ENCODE results near the gene QSOX2. TPM values are rescaled to one million over a fixed set of nuclear protein-coding genes. Genes with fewer than 3 reads are reported as not detected.

QSOX2 gene
- total RNA-seq, 1 experiment from 2014 or later, result 34.6 TPM

- RAD21 ChIA-PET (ENCODE audit: low non-redundant PET in 1 of 2, low total read pairs in 2 of 2, uncharacterized antibody in 2 of 2, unreplicated experiment in 2 of 2), result no interaction called here
- H3K9ac ChIP-seq (ENCODE audit: low read length), result no peak overlapping the region
- BruUV-seq (replicated peaks), result no TSS peak
- peaks cover 10 to 21% of the 10 kb centered on the region in 2 experiments; a peak in 3 of 4 replicates for H3K4me1 ChIP-seq (ENCODE audit: control insufficient read depth in 1 of 2, insufficient read depth in 2 of 2, low read length in 2 of 2)
- no peaks in the 10 kb centered on the region for H3K9me2 ChIP-seq (ENCODE audit: insufficient read depth)
- intact Hi-C loops (cut with micrococcal nuclease), result no loop called here
- H3K27me3 ChIP-seq (ENCODE audit: insufficient read depth, low read length), result no peaks in the 10 kb centered on the region
- H3K79me2 ChIP-seq (ENCODE audit: insufficient read depth, low read length), result no peaks in the 10 kb centered on the region
- H2AFZ ChIP-seq (ENCODE audit: low read depth, low read length, poor library complexity, severe bottlenecking), result no peak overlapping the region
- no peak for DNase-seq (ENCODE audit: low read depth, low spot score)
- ATAC-seq, result no peak
- no peak overlapping the region for H3K4me2 ChIP-seq (ENCODE audit: low read length)
- H3K9me3 ChIP-seq (ENCODE audit: control insufficient read depth in 1 of 2, insufficient read depth in 1 of 2, low read depth in 1 of 2, low read length in 2 of 2), result no peaks in the 10 kb centered on the region
- no peak overlapping the region for H3K4me3 ChIP-seq (replicated peaks in 1 of 2; ENCODE audit: low read depth in 1 of 2, low read length in 2 of 2)
- CTCF ChIA-PET, result no interaction called here
- TF ChIP-seq POLR2A (IDR thresholded peaks at IDR 0.05; ENCODE audit: borderline replicate concordance, extremely low read depth, insufficient read depth, insufficient read length) (no peak), EZH2 (IDR thresholded peaks at IDR 0.05) (no peak), CTCF (IDR thresholded peaks at IDR 0.05 in 2 of 3, conservative IDR thresholded peaks at IDR 0.05 in 1 of 3; ENCODE audit: borderline replicate concordance in 1 of 3, insufficient read depth in 1 of 3, low read depth in 2 of 3, low read length in 2 of 3) (no peak), SIN3A (IDR thresholded peaks at IDR 0.05; ENCODE audit: low read depth) (no peak), TCF7L2 (IDR thresholded peaks at IDR 0.05; ENCODE audit: borderline replicate concordance, extremely low read depth, insufficient read depth, insufficient read length) (no peak), ZFX (IDR thresholded peaks at IDR 0.05) (no peak), SRF (IDR thresholded peaks at IDR 0.05; ENCODE audit: low read depth) (no peak), MAX (IDR thresholded peaks at IDR 0.05) (no peak), YY1 (IDR thresholded peaks at IDR 0.05; ENCODE audit: extremely low read depth, insufficient replicate concordance, low read depth, low read length) (no peak), ZBTB33 (IDR thresholded peaks at IDR 0.05; ENCODE audit: extremely low read depth, insufficient replicate concordance, low read length) (no peak), ZNF274 (IDR thresholded peaks at IDR 0.05; ENCODE audit: low read depth, low read length) (no peak), FOSL1 (IDR thresholded peaks at IDR 0.05; ENCODE audit: low read depth) (no peak), CEBPB (IDR thresholded peaks at IDR 0.05; ENCODE audit: low read depth) (no peak), EGR1 (IDR thresholded peaks at IDR 0.05; ENCODE audit: low read depth) (no peak), RAD21 (IDR thresholded peaks at IDR 0.05; ENCODE audit: low read depth) (no peak), JUND (IDR thresholded peaks at IDR 0.05) (no peak), CBX3 (IDR thresholded peaks at IDR 0.05; ENCODE audit: low read depth) (no peak)
- TF ChIP-seq, protein P1, sequence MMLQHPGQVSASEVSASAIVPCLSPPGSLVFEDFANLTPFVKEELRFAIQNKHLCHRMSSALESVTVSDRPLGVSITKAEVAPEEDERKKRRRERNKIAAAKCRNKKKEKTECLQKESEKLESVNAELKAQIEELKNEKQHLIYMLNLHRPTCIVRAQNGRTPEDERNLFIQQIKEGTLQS (IDR thresholded peaks at IDR 0.05), result no peak
- TF ChIP-seq, protein P2, sequence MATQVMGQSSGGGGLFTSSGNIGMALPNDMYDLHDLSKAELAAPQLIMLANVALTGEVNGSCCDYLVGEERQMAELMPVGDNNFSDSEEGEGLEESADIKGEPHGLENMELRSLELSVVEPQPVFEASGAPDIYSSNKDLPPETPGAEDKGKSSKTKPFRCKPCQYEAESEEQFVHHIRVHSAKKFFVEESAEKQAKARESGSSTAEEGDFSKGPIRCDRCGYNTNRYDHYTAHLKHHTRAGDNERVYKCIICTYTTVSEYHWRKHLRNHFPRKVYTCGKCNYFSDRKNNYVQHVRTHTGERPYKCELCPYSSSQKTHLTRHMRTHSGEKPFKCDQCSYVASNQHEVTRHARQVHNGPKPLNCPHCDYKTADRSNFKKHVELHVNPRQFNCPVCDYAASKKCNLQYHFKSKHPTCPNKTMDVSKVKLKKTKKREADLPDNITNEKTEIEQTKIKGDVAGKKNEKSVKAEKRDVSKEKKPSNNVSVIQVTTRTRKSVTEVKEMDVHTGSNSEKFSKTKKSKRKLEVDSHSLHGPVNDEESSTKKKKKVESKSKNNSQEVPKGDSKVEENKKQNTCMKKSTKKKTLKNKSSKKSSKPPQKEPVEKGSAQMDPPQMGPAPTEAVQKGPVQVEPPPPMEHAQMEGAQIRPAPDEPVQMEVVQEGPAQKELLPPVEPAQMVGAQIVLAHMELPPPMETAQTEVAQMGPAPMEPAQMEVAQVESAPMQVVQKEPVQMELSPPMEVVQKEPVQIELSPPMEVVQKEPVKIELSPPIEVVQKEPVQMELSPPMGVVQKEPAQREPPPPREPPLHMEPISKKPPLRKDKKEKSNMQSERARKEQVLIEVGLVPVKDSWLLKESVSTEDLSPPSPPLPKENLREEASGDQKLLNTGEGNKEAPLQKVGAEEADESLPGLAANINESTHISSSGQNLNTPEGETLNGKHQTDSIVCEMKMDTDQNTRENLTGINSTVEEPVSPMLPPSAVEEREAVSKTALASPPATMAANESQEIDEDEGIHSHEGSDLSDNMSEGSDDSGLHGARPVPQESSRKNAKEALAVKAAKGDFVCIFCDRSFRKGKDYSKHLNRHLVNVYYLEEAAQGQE (IDR thresholded peaks at IDR 0.05; ENCODE audit: low read depth), result no peak
- no peaks in the 10 kb centered on the region for H3K36me3 ChIP-seq (ENCODE audit: control insufficient read depth in 1 of 2, insufficient read depth in 2 of 2, low read length in 2 of 2)
- POLR2A ChIA-PET, result interaction anchor here (1.3 kb wide), 1 partner anchor 14 kb away, joined by 6 read pairs; no protein-coding TSS in a partner anchor
- no peaks in the 10 kb centered on the region for H4K20me1 ChIP-seq (ENCODE audit: insufficient read depth)
- H3K27ac ChIP-seq (ENCODE audit: low read depth, low read length), result no peak overlapping the region
Measured at GRCh38 chr9:136252846-136253245, 7.2 kb upstream of the QSOX2 start.
